GM18858 (cell line): ENCODE results near the gene PLEKHN1.

Source experiments
- ATAC-seq: cut with Tn5 transposase; IDR thresholded peaks from one replicate; pipeline ENCODE4 v1.9.1; 2021; ENCODE audit not compliant: unreplicated experiment

Gene PLEKHN1

GRCh38 chr1:960363-961131 is 5.7 kb upstream of the PLEKHN1 start, which contains the start of gene KLHL17:
KLHL17 (plus strand) TSS chr1:960584; CDS start chr1:960694, 110 bp downstream.
- no peak for ATAC-seq

- ATAC-seq: no peak
Observed at GRCh38 chr1:961132-961669, 5.1 kb upstream of the PLEKHN1 start.

DNA sequence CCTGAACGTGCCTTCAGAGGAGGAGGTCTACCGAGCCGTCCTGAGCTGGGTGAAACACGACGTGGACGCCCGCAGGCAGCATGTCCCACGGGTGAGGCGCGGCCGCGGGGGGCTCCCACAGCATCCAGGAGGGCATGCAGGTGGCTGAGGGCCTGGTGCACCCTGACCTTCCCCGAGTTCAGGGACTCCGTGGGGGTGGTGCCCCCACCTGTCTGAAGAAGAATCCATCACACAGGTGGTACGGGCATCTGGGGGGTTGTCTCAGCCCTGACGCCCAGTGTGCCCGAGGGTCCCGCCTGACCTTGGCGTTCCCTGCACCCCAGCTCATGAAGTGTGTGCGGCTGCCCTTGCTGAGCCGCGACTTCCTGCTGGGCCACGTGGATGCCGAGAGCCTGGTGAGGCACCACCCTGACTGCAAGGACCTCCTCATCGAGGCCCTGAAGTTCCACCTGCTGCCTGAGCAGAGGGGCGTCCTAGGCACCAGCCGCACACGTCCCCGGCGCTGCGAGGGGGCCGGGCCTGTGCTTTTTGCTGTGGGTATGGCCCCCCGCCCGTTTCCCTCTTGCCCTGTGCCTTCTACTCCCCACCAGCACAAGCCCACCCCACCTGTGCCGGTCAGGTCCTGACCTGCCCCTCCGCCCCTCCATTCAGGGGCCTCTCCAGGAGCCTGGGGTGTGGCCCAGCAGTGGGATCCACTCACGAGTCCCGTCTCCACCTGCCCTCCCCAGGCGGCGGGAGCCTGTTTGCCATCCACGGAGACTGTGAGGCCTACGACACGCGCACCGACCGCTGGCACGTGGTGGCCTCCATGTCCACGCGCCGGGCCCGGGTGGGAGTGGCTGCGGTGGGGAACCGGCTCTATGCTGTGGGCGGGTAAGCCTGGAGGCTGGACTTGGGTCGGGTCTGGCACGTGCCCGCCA is 3.6 kb upstream of the PLEKHN1 start:
- ATAC-seq: no peak

DNA sequence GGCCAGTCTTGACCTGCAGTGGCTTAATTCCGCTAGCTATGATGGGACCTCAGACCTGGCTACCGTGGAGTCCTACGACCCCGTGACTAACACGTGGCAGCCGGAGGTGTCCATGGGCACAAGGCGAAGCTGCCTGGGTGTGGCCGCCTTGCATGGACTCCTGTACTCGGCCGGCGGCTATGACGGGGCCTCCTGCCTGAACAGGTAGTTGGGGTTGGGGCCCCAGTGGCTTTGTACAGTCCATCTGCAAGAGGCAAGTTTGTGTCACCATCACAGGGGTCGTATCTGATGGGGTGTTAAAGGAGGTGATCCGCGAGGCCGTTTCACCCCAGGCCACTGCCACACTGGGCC is 3.0 kb upstream of the PLEKHN1 start:
- ATAC-seq: no peak

DNA sequence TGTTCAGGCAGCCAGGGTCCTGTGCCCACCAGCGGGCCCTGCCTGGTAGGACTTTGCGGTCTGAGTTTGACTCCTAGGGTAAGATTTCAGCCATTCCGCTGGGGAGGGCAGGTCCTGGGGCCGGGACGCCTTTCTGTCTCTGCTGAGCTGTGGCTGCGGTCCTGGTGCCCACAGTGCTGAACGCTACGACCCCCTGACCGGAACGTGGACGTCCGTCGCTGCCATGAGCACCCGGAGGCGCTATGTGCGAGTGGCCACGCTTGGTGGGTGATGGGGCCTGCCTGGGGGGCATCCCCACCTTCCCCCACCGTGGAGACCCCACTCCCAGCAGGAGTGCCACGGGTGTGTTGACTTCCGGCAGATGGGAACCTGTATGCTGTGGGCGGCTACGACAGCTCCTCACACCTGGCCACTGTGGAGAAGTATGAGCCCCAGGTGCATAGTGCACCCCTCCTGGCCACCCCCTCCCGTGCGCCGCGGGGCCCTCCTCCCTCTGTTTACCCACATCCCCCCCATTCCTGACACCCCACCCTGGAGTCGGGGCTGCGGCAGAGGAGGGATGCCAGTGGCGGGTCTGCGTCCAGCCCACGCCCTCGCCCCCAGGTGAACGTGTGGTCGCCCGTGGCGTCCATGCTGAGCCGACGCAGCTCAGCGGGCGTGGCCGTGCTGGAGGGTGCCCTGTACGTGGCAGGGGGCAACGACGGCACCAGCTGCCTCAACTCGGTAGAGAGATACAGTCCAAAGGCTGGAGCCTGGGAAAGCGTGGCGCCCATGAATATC is 2.3 kb upstream of the PLEKHN1 start:
- ATAC-seq: no peak

GRCh38 chr1:964691-965525 is 1.4 kb upstream of the PLEKHN1 start:
- no peak for ATAC-seq

DNA sequence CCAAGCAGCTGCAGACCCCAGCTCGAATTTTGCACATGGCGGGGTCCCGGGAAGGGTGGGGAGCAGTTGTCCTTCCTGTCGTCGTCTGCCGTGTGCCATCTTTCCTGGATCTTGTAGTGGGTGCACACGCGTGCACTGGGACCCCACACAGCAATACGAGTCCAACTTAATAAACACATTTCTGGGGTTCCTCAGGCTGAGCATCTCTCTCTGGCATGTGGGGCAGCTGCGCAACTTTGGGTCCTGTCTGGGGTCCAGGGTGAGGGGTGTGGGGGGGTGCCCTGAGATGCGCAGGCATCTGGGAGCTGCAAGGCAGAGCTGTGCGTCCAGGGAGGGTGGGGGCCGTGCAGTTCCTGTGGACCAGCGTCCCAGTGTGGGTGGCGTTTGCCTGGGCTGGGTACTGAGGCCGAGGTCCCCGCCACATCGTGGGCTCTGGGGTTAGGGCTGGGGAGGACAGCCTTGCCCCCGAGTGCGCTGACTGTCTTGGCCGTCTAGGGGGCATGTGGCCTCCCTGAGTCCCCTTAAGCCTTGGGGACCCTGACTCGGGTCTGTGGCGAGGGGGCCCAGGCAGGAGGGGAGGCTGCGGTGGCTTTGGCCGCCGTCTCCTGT is 652 bp upstream of the PLEKHN1 start:
- ATAC-seq: no peak

GRCh38 chr1:966704-967300 is 520 bp downstream of the PLEKHN1 start:
- no peak for ATAC-seq

GRCh38 chr1:967466-968343 is 1.4 kb downstream of the PLEKHN1 start:
- ATAC-seq: no peak

DNA sequence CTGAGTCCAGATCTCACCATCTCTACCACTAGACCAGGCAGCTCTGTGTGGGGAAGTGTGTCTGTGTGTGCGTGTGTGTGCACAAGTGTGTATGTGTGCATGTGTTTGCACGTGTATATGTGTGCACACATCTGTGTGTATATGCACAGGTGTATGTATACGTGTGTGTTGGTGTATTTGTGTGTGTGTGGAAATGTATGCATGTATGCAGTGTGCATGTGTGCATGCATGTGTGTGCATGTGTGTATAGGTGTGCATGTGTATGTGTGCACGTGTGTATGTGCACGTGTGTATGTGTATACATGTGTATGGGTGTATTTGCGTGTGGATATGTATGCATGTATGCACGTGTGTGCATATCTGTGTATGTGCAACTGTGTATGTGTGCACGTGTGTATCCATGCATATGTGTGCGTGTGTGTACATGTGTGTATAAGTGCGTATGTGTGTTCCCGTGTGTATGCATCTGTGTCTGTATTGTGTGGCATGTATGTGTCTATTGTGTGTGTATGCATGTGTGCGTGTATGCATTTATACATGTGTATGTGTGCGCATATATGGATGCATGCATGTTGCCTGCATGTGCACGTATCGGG is 3.1 kb downstream of the PLEKHN1 start:
- no peak for ATAC-seq

DNA sequence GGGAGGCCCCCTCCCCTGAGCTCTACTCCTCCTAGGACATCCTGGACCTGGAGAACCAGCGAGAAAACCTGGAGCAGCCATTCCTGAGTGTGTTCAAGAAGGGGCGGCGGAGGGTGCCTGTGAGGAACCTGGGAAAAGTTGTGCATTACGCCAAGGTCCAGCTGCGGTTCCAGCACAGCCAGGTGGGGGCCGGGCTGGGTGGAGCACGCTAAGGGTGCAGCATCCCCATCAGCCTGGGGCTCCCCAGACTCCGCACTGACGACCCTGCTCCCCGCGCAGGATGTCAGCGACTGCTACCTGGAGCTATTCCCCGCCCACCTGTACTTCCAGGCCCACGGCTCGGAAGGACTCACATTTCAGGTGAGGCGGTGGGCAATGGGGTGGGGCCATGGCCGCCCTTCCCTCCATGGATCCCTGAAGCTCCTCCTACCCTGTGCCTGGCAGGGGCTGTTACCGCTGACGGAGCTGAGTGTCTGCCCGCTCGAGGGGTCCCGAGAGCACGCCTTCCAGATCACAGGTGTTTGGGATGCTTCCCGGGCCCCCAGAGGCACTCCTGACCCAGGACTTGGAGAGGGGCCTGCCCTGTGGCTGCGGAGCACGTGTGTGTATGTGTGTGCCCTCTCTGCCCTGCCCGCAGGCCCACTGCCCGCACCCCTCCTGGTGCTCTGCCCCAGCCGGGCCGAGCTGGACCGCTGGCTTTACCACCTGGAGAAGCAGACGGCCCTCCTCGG is 4.1 kb downstream of the PLEKHN1 start:
- ATAC-seq: no peak

GRCh38 chr1:970973-971730 is 4.9 kb downstream of the PLEKHN1 start:
- no peak for ATAC-seq

DNA sequence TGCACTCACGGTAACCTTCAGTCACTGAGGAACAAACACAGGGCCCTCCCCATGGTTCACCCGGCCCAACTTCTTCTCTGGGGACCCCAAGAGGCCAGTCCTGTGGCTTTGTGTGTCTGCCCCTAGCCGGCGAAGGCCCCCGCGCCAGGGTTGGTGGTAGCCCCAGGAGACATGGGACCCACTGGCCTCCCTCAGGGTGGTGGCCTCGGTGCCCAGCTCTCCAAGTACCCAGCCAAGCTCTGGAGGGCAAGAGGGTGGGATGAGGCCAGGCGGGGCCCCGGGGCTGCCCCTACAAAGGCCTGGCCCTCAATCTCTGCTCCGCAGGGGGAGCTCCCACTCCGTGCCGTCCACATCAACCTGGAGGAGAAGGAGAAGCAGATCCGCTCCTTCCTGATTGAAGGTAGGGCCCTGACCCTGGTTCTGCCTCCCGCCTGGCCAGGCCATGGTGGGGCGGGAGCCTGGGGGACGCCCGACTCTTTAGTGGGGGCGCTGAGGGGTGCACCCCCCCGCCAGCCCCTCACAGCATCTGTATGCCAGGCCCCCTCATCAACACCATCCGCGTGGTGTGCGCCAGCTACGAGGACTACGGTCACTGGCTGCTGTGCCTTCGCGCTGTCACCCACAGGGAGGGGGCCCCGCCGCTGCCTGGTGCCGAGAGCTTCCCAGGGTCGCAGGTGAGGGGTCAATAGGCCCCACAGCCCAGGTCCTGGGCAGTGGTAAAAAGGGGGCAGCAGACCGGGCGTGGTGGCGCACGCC is 5.6 kb downstream of the PLEKHN1 start:
- ATAC-seq: no peak

DNA sequence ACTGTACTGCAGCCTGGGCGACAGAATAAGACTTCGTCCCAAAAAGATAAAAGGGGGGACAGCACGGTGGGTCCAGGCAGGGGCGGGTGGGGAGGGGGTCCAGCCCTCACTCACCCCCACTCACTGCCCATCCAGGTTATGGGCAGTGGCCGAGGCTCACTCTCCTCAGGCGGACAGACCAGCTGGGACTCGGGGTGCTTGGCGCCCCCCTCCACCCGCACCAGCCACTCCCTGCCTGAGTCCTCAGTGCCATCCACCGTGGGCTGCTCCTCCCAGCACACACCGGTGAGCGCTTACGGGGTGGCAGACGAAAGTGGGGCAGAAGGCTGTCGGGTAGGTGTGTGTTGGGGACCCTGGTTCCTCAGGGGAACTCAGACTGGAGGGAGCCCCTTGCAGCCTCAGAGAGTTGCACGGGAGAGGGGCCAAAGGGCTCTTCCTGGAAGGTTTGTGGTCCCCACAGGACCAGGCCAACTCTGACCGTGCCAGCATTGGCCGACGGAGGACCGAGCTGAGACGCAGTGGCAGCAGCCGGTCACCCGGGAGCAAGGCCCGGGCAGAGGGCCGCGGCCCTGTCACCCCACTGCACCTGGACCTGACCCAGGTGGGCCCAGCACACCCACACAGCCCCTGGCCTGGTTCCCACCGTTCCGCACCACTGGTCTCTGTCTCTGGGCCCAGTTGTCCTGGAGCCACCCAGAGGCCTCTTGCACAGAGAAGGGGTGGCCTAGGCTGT is 6.6 kb downstream of the PLEKHN1 start:
- ATAC-seq: no peak
